ENCODE measurements around the gene ZNF124.
"Not testable (repeated sequence)": the region's sequence is repeated elsewhere in the genome, so short reads cannot be mapped to it uniquely, and the experiment has no call there.

The ZNF124 gene

GRCh38 chr1:247172996-247173395 is 1.2 kb upstream of the ZNF124 start:
- TF ChIP-seq CTCF (IDR thresholded peaks at IDR 0.05; ENCODE audit: low read depth, low read length), result no peak

GRCh38 chr1:247171443-247171842 is 377 bp downstream of the ZNF124 start:
- DNase-seq (ENCODE audit: extremely low read depth, low read depth), result not testable (repeated sequence)

More at GRCh38 chr1:247172996-247173395, 1.2 kb upstream of the ZNF124 start:
- no peak for DNase-seq (ENCODE audit: extremely low read depth, low read depth)

- no peak for TF ChIP-seq CTCF (IDR thresholded peaks at IDR 0.05; ENCODE audit: low read depth, low read length)
- DNase-seq (ENCODE audit: extremely low read depth, low read depth), result no peak
These were observed 6.1 kb downstream of the ZNF124 start for GRCh38 chr1:247165674-247166073.

- DNase-seq (ENCODE audit: extremely low read depth, low read depth), result no peak
- no peak for TF ChIP-seq CTCF (IDR thresholded peaks at IDR 0.05; ENCODE audit: low read depth, low read length)
These were observed 7.1 kb downstream of the ZNF124 start for GRCh38 chr1:247164694-247165093.

- no peak for TF ChIP-seq CTCF (IDR thresholded peaks at IDR 0.05; ENCODE audit: low read depth, low read length)
- DNase-seq (ENCODE audit: extremely low read depth, low read depth), result no peak
These were observed 15.0 kb downstream of the ZNF124 start for GRCh38 chr1:247156787-247157232.

GRCh38 chr1:247147781-247148180 is 24.0 kb downstream of the ZNF124 start:
- TF ChIP-seq CTCF (IDR thresholded peaks at IDR 0.05; ENCODE audit: low read depth, low read length), result no peak

GRCh38 chr1:247147120-247147519 is 24.7 kb downstream of the ZNF124 start:
- not testable (repeated sequence) for DNase-seq (ENCODE audit: extremely low read depth, low read depth)

More at GRCh38 chr1:247147781-247148180, 24.0 kb downstream of the ZNF124 start:
- no peak for DNase-seq (ENCODE audit: extremely low read depth, low read depth)

- TF ChIP-seq CTCF (IDR thresholded peaks at IDR 0.05; ENCODE audit: low read depth, low read length), result no peak
- DNase-seq (ENCODE audit: extremely low read depth, low read depth), result no peak
These were observed 25.1 kb downstream of the ZNF124 start for GRCh38 chr1:247146671-247147070.

All from AG09319 (cell line).